ENCODE results near the gene CNOT6. TPM values are rescaled to one million over a fixed set of nuclear protein-coding genes. Genes with fewer than 3 reads are reported as not detected.

CNOT6 gene
- total and polyA plus RNA-seq, 8 donors = 3.8 to 14.1 (median 5.9) TPM

DNA sequence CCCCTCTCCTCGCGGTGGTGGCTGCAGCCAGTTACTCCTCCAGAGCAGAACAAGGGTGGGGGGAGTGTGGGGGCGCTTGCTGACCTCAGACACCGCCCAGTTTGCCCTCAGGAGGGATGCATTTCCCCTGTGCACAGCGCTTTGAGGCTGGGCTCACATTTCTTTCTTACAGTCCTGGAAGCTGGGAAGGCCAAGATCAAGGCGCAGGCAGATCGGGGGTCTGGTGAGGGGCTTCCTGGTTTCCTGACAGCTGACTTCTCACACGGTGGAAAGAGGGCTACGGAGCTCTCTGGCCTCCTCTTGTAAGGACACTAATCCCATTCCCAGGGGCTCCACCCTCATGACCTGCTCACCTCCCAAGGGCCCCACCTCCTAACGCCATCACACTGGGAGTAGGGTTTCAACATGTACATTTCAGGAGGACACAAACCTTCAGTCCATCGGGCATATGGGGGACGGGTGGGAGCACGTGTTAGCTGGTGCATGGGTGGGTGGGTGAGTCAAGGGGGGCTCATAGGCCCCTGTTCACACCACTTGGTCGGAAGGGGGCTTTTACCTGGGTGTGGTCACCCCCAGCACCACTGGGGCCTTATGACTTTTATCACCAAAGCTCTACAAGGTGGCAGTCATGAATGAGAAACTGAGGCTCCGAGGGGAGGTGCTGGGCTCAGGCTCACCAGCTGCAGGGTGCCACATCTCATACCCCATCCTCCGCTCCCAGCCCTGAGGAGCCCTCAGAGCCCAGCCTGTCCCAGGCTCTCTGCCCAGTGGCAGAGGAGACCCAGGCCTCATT is 104.8 kb downstream of the CNOT6 start:
- TF ChIP-seq, protein P1, sequence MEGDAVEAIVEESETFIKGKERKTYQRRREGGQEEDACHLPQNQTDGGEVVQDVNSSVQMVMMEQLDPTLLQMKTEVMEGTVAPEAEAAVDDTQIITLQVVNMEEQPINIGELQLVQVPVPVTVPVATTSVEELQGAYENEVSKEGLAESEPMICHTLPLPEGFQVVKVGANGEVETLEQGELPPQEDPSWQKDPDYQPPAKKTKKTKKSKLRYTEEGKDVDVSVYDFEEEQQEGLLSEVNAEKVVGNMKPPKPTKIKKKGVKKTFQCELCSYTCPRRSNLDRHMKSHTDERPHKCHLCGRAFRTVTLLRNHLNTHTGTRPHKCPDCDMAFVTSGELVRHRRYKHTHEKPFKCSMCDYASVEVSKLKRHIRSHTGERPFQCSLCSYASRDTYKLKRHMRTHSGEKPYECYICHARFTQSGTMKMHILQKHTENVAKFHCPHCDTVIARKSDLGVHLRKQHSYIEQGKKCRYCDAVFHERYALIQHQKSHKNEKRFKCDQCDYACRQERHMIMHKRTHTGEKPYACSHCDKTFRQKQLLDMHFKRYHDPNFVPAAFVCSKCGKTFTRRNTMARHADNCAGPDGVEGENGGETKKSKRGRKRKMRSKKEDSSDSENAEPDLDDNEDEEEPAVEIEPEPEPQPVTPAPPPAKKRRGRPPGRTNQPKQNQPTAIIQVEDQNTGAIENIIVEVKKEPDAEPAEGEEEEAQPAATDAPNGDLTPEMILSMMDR (IDR thresholded peaks at IDR 0.05) = no peak
- Histone ChIP-seq H3K27ac (no peak overlapping the region), H3K36me3 (no peaks in the 10 kb centered on the region), H3K4me1 (peaks cover 8 to 12% (median 9%) of the 10 kb centered on the region in 3 donors), H3K4me3 (no peak overlapping the region), H3K9me3 (no peaks in the 10 kb centered on the region), H3K27me3 (no peaks in the 10 kb centered on the region)
- intact Hi-C loops (cut with DNase I) = no loop called here
- WGBS, 2 donors = 90 to 91% methylated on average over 16 of the region's 16 CpGs
- no peak for FAIRE-seq
- DNase-seq = peak in 1 of 6 donors; percentile 5
- no peak for ATAC-seq

GRCh38 chr5:180599590-180599914 is 105.4 kb downstream of the CNOT6 start:
- H3K36me3 ChIP-seq = no peaks in the 10 kb centered on the region
- FAIRE-seq = no peak
- 91 to 98% methylated on average over 6 of the region's 6 CpGs for WGBS, 2 donors
- no peak overlapping the region for H3K27ac ChIP-seq
- H3K4me1 ChIP-seq = peaks cover 8 to 12% (median 9%) of the 10 kb centered on the region in 3 donors
- no peak overlapping the region for H3K4me3 ChIP-seq
- intact Hi-C loops (cut with DNase I) = no loop called here
- TF ChIP-seq, protein P1 (IDR thresholded peaks at IDR 0.05) = no peak
- no peak for ATAC-seq
- no peaks in the 10 kb centered on the region for H3K9me3 ChIP-seq
- no peaks in the 10 kb centered on the region for H3K27me3 ChIP-seq
- no peak for DNase-seq

- Histone ChIP-seq H3K36me3 (no peaks in the 10 kb centered on the region), H3K27me3 (no peaks in the 10 kb centered on the region), H3K27ac (no peak overlapping the region), H3K4me1 (peaks cover 8 to 12% (median 9%) of the 10 kb centered on the region in 3 donors), H3K4me3 (no peak overlapping the region), H3K9me3 (no peaks in the 10 kb centered on the region)
- intact Hi-C loops (cut with DNase I) = no loop called here
- FAIRE-seq (no peak), ATAC-seq (no peak), DNase-seq (peak in 1 of 6 donors; percentile 4)
- WGBS, 2 donors = 78 to 79% methylated on average over 16 of the region's 16 CpGs
- TF ChIP-seq, protein P1 (IDR thresholded peaks at IDR 0.05) = no peak
Measured at GRCh38 chr5:180599981-180600553, 105.9 kb downstream of the CNOT6 start.

DNA sequence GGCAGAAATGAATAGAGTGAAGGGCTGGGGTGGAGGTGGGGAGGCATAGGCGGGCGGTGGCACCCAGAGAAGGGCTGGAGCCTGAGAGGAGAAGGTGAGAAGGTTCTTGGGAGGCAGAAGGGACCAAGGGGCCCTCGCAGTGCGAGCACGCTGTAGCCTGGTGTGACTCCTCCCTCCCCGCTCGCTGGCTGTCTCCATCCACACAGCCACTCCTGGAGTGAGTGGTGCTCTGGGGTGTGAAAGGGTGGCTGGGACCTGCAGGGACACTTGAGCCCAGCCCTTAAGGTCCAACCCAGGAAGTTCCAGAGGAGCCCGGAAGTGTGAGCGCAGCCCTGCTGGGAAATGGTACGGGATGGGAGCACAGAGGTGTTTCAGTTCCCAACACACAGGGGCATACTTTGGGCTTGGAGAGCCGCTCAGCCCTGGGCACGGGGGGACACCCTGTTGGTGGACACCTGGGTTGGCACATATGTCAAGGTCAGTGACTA is 106.4 kb downstream of the CNOT6 start:
- ATAC-seq (no peak), DNase-seq (peak in 1 of 6 donors; percentile 4), FAIRE-seq (no peak)
- H3K4me1 ChIP-seq = peaks cover 4 to 9% (median 8%) of the 10 kb centered on the region in 3 donors
- H3K27me3 ChIP-seq = no peaks in the 10 kb centered on the region
- no peaks in the 10 kb centered on the region for H3K36me3 ChIP-seq
- H3K4me3 ChIP-seq = no peak overlapping the region
- TF ChIP-seq, protein P1 (IDR thresholded peaks at IDR 0.05) = no peak
- intact Hi-C loops (cut with DNase I) = no loop called here
- WGBS, 2 donors = 86 to 94% methylated on average over 12 of the region's 12 CpGs
- H3K9me3 ChIP-seq = no peaks in the 10 kb centered on the region
- H3K27ac ChIP-seq = no peak overlapping the region

Data from pancreas (tissue), 10 donors.